ENCODE data around the gene ATE1. TPM values are rescaled to one million over a fixed set of nuclear protein-coding genes. Genes with fewer than 3 reads are reported as not detected.
"Not testable (repeated sequence)": the region's sequence is repeated elsewhere in the genome, so short reads cannot be mapped to it uniquely, and the experiment has no call there.

ATE1 gene
- total and polyA plus RNA-seq, 2 donors, result 17.7 to 62.7 TPM

DNA sequence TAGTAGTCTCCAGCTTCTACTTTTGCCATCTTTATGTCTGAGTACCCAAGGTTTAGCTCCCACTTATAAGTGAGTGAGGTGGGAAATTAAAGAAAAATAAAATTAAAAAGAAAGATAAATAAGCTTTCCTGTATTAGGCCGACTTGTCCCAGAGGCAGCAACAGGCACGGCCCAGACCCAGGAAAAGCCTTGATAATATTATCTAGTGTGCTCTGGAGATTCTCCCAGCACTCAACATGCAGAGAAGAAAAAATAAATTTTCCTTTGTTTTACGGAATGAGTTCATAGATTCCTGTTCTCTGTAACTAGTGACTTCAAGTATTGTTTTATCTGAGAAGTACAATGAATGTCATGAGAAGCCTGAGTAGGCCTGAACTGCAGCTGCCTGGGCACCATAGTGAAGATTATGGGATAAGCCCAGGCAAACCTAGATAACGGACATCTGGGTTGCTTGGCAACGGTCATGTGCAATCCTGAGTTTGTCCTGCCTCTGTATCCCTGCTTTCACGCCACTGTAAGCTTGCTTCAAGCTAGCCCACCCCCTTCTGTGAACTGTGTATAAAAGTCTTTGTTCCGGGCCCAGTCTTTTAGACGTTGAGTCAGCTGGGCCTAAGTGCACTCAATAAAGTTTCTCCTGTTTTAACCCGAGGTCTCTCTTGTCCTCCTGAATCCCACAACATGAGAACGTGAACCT is 6.4 kb downstream of the ATE1 start:
- H3K27ac ChIP-seq (ENCODE audit: low read depth), result no peak overlapping the region
- no peak overlapping the region for H3K4me3 ChIP-seq (ENCODE audit: low read depth, low read length)
- H3K4me1 ChIP-seq (ENCODE audit: insufficient read depth), result no peaks in the 10 kb centered on the region
- DNase-seq (ENCODE audit: extremely low spot score), result no peak
- 24% methylated on average over 10 of the region's 10 CpGs for WGBS
- no peaks in the 10 kb centered on the region for H3K36me3 ChIP-seq (ENCODE audit: insufficient read depth)

DNA sequence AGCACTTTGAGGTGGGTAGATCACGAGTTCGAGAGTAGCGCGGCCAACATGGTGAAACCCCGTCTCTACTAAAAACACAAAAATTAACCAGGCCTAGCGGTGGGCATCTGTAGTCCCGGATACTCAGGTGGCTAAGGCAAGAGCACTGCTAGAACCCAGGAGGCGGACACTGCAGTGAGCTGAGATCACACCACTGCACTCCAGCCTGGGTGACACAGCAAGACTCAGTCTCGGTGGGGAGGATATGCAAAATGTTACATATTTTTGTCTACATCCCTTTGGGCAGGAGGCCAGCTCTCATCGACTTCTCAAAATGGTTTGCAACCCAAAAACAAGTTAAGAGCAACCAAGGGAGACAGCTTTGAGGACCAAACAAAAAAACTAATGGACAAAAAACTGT is 8.2 kb downstream of the ATE1 start:
- Histone ChIP-seq H3K4me3 (ENCODE audit: low read depth, low read length) (no peak overlapping the region), H3K27ac (ENCODE audit: low read depth) (no peak overlapping the region), H3K36me3 (ENCODE audit: insufficient read depth) (no peaks in the 10 kb centered on the region), H3K4me1 (ENCODE audit: insufficient read depth) (no peaks in the 10 kb centered on the region)
- DNase-seq (ENCODE audit: extremely low spot score), result no peak
- WGBS, result 86% methylated on average over 10 of the region's 10 CpGs

DNA sequence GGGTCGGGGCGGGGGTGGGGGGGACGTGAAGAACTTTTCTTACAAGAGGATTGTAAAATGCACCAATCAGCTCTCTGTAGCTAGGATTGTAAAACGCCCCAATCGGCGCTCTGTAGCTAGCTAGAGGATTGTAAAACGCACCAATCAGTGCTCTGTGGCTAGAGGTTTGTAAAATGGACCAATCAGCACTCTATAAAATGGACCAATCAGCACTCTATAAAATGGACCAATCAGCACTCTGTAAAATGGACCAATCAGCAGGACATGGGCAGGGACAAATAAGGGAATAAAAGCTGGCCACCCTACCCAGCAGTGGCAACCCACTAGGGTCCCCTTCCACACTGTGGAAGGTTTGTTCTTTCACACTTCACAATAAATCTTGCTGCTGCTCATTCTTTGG is 9.0 kb downstream of the ATE1 start:
- H3K4me1 ChIP-seq (ENCODE audit: insufficient read depth); H3K36me3 ChIP-seq (ENCODE audit: insufficient read depth); DNase-seq (ENCODE audit: extremely low spot score); H3K27ac ChIP-seq (ENCODE audit: low read depth); H3K4me3 ChIP-seq (ENCODE audit: low read depth, low read length): not testable (repeated sequence)
- WGBS, result 93% methylated on average over 7 of the region's 7 CpGs

DNA sequence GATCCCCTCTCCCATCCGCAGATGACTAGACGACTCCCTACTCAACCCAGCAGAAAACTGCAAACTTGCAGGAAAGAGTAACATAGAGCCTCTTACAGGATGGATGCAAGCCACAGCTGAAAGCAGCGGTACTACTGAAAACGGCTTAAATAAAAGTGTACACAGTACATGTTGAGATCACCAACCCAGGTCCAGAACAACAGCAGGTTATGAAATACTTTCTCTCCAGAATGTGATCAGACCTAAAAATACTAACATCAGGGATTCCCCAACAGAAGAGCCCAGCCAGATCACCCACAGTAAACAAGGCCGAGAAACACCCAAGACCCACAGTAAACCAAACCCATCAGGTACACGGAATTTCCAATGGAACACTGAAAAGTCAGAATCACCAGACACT is 13.2 kb downstream of the ATE1 start:
- Histone ChIP-seq H3K36me3 (ENCODE audit: insufficient read depth) (no peaks in the 10 kb centered on the region), H3K4me3 (ENCODE audit: low read depth, low read length) (no peak overlapping the region), H3K4me1 (ENCODE audit: insufficient read depth) (no peaks in the 10 kb centered on the region), H3K27ac (ENCODE audit: low read depth) (no peak overlapping the region)
- 89% methylated on average over 6 of the region's 6 CpGs for WGBS
- no peak for DNase-seq (ENCODE audit: extremely low spot score)

DNA sequence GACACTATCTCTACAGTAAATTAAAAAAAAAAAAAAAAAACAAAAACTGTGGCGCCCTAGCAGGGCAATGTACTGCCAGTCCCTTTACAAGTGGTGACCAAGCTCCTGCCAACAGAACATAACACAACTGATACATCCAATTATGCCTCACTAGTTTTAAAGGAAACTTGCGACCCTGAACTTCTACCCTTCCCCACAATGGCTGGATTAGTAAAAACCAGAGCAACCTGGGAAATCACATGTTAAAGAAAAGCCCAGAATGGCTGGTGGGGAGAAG is 16.5 kb downstream of the ATE1 start:
- DNase-seq (ENCODE audit: extremely low spot score), result no peak
- Histone ChIP-seq H3K27ac (ENCODE audit: low read depth) (no peak overlapping the region), H3K4me1 (ENCODE audit: insufficient read depth) (no peaks in the 10 kb centered on the region), H3K4me3 (ENCODE audit: low read depth, low read length) (no peak overlapping the region), H3K36me3 (ENCODE audit: insufficient read depth) (no peaks in the 10 kb centered on the region)
- WGBS, result 94% methylated on average over 2 of the region's 2 CpGs

DNA sequence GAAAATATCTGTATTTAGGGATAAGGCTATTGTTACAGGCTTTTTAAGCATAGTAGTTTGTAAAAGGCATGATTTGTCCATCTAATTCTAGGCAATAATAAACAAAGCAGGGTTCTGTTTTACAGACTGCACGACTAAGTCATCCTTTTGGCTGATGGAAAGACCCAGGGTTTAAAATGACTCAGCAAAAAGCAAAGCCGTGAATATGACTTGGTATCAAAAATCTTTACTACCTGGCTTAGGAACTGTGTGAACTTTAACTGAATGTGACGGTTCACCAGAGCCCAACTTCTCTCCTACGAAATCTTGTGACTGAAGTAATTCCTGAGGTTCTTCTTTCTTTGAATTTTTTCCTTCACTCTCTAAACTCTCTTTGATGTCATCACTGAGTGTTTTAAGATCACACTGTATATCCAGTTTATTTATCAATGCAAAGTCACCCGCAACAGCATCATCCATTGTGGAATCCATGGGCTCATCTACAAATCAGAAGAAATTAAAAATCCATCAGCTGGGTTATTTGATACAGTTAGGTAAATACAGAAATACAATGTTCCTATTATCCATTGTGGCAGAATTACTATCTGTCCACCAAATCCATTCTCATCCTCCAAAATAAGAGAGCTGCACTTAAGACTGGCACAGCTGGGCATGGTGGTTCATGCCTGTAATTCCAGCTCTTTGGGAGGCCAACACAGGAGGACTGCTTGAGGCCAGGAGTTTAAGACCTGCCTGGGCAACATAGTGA is 17.0 kb downstream of the ATE1 start:
- WGBS, result 33% methylated on average over 5 of the region's 5 CpGs
- Histone ChIP-seq H3K4me1 (ENCODE audit: insufficient read depth) (no peaks in the 10 kb centered on the region), H3K27ac (ENCODE audit: low read depth) (no peak overlapping the region), H3K36me3 (ENCODE audit: insufficient read depth) (no peaks in the 10 kb centered on the region), H3K4me3 (ENCODE audit: low read depth, low read length) (no peak overlapping the region)
- DNase-seq (ENCODE audit: extremely low spot score), result no peak

DNA sequence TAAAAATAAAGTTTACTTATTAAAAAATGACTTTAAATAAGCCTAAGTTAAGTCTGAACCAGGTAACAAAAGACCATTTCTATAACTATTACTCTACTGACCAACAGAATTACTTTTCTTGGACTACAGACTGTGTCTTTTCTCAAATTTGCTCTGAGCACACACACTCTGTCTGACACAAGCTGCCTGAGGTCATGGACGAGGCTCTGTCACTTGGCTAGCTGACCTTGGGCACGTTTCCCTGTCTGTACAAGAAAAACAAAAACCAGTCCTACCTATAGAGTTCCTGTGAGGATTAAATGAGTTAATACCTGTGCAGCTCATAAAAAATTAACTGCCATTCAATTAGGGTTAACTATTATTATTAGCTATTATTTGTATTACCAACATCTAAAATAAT is 22.9 kb downstream of the ATE1 start:
- no peak overlapping the region for H3K27ac ChIP-seq (ENCODE audit: low read depth)
- H3K4me3 ChIP-seq (ENCODE audit: low read depth, low read length), result no peak overlapping the region
- no peaks in the 10 kb centered on the region for H3K4me1 ChIP-seq (ENCODE audit: insufficient read depth)
- peaks cover 2% of the 10 kb centered on the region for H3K36me3 ChIP-seq (ENCODE audit: insufficient read depth)
- WGBS, result 83% methylated on average over 2 of the region's 2 CpGs
- no peak for DNase-seq (ENCODE audit: extremely low spot score)

DNA sequence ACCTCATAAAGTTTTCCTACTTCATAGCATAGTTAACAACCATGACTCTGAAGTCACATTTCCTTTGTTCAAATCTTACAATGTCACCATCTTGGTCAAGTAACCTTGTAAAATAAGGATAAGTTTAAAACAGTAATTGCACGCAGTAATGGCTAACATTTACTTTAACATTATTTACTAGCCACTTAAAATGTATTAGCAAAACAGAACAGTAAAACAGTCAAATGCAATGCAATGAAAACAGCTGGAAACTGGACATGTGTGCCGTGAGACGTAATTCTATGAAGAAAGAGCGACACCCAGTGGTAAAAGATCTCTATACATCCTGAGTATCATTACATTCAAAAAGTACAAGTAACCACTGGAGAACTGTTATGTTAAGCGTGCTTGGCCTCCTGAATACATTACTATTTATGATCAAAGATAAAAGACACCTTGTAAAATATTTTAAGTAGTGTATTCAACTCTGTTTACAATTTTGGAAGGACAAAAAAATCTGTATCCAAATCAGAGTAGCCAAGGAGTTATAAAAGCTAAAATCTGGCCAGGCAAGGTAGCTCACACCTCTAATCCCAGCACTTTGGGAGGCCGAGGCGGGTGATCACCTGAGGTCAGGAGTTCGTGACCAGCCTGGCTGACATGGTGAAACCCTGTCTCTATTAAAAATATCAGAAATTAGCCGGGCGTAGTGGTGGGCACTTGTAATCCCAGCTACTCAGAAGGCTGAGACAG is 27.2 kb downstream of the ATE1 start:
- no peak overlapping the region for H3K27ac ChIP-seq (ENCODE audit: low read depth)
- H3K4me1 ChIP-seq (ENCODE audit: insufficient read depth), result no peaks in the 10 kb centered on the region
- peaks cover 2% of the 10 kb centered on the region for H3K36me3 ChIP-seq (ENCODE audit: insufficient read depth)
- WGBS, result 28% methylated on average over 10 of the region's 10 CpGs
- DNase-seq (ENCODE audit: extremely low spot score), result peak; percentile 73
- H3K4me3 ChIP-seq (ENCODE audit: low read depth, low read length), result no peak overlapping the region

DNA sequence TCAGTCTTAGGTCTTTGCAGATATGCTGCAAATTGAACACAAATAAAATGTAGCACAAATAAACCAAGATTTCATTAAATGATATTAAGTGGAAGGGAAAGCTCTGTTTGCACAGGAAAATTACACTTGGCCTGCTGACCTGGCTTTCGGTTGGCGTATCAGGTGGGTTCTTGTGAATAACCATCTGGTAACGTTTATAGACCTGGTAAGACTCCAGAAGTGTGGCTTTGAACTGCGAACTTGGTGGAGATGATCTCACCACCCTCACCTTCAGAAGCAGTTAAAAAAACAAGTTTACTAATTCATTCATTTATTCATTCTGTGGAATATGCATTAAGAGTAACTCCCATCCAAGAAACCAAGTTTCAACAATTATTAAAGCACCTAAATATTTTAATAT is 28.1 kb downstream of the ATE1 start:
- 71% methylated on average over 4 of the region's 4 CpGs for WGBS
- Histone ChIP-seq H3K36me3 (ENCODE audit: insufficient read depth) (no peaks in the 10 kb centered on the region), H3K4me1 (ENCODE audit: insufficient read depth) (no peaks in the 10 kb centered on the region), H3K27ac (ENCODE audit: low read depth) (no peak overlapping the region), H3K4me3 (ENCODE audit: low read depth, low read length) (no peak overlapping the region)
- DNase-seq (ENCODE audit: extremely low spot score), result no peak

DNA sequence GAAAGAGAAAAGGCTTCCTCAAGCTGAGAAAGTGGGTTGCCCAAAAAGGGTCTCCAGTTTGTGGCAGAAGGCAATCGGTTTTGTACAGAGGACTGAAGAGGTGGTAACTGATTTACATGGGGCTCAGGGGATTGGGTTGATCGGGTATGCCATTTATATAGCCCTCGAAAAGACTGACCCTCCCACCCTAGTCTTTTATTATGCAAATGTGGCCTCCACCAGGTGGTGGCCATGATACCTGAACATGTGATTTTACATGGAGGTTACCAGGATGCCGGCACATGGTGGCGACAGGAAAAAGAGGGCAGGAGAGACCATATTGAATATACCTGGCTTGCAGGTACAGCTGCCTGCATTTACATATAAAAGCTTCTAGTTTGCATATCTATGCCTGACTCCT is 36.7 kb downstream of the ATE1 start:
- H3K4me1 ChIP-seq (ENCODE audit: insufficient read depth), result no peaks in the 10 kb centered on the region
- no peak for DNase-seq (ENCODE audit: extremely low spot score)
- H3K36me3 ChIP-seq (ENCODE audit: insufficient read depth), result no peaks in the 10 kb centered on the region
- H3K27ac ChIP-seq (ENCODE audit: low read depth), result no peak overlapping the region
- H3K4me3 ChIP-seq (ENCODE audit: low read depth, low read length), result no peak overlapping the region
- WGBS, result 79% methylated on average over 5 of the region's 5 CpGs

DNA sequence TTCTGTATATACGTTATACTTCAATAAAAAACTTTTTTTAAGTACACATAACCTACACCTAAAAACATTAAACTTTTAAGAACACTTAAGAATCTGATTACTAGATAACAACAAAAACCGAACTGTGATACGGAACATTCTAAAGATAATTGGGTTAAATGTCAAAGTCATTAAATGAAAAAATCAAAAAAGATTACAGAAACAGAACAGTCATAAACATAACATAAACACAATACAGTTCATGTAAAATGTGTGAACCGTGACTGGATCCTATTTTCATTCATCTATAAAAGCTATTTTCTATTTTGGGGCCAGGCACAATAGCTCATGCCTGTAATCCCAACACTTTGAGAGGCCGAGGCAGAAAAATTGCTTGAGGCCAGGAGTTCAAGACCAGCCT is 38.6 kb downstream of the ATE1 start:
- Histone ChIP-seq H3K27ac (ENCODE audit: low read depth) (no peak overlapping the region), H3K36me3 (ENCODE audit: insufficient read depth) (no peaks in the 10 kb centered on the region), H3K4me1 (ENCODE audit: insufficient read depth) (no peaks in the 10 kb centered on the region), H3K4me3 (ENCODE audit: low read depth, low read length) (no peak overlapping the region)
- DNase-seq (ENCODE audit: extremely low spot score), result no peak
- WGBS, result 70% methylated on average over 5 of the region's 5 CpGs

DNA sequence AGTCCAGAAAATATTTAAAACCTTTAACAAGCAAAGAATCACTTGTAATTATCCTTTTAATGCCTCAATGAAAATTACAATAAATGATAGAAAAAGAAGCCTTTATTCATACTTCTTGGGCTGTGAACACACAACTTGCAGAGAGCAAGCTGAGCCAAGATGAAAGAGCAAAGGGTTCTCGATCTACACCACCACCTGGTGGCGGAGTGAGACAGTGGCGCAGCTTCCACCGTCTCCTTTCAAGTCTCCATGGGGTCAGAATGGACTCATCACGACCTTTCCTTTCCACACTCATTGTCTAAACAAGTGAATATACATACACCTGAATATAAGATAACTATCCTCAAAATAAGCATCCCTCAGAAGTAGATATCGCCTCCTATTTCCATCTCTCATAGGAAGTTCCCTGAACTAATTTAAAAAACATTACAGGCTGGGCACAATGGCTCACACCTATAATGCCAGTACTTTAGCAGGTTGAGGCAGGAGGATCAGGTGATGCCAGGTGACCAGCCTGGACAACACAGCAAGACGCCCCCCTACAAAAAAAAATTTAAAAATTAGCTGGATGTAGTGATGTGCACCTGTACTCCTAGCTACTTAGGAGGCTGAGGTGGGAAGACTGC is 40.7 kb downstream of the ATE1 start:
- DNase-seq (ENCODE audit: extremely low spot score), result peak; percentile 41
- H3K36me3 ChIP-seq (ENCODE audit: insufficient read depth), result no peaks in the 10 kb centered on the region
- no peak overlapping the region for H3K4me3 ChIP-seq (ENCODE audit: low read depth, low read length)
- 37% methylated on average over 7 of the region's 7 CpGs for WGBS
- no peaks in the 10 kb centered on the region for H3K4me1 ChIP-seq (ENCODE audit: insufficient read depth)
- no peak overlapping the region for H3K27ac ChIP-seq (ENCODE audit: low read depth)

DNA sequence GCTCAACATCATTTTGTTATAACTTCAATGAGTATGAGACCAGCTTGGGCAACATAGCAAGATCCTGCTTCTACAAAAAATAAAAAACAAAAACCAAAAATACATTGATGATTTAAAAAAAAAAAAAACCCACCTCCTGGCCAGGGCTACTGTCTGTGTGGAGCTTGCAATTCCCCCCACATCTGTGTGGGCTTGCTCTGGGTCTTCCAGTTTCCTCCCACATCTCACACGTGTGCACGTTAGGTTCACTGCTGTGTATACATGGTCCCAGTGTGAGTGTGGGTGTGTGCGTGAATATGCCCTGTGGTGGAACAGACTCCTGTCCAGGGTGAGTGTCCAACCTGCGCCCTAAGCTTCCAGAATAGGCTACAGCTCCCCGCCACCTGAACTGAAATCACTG is 41.6 kb downstream of the ATE1 start:
- DNase-seq (ENCODE audit: extremely low spot score), result no peak
- Histone ChIP-seq H3K4me3 (ENCODE audit: low read depth, low read length) (no peak overlapping the region), H3K27ac (ENCODE audit: low read depth) (no peak overlapping the region), H3K36me3 (ENCODE audit: insufficient read depth) (no peaks in the 10 kb centered on the region), H3K4me1 (ENCODE audit: insufficient read depth) (no peaks in the 10 kb centered on the region)
- 95% methylated on average over 5 of the region's 5 CpGs for WGBS

DNA sequence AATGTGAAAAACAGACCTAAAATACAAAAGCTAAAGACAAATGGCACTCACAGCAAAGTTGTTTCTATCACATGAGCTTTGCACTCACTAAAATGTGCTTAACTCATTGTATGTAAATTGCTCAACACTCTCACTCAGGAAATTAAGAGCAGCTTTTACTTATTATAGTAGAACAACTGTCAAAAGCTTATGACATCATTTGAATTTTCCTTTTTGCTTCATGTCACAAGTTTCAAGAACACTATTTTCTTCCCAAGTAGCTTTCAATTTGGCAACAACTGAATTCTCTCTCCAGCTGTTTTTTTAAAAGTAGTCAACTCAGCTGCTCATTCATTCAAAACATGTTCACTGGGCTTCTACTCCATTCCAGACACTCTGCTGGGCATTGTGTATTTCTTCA is 46.9 kb downstream of the ATE1 start:
- Histone ChIP-seq H3K36me3 (ENCODE audit: insufficient read depth) (peaks cover 1% of the 10 kb centered on the region), H3K27ac (ENCODE audit: low read depth) (no peak overlapping the region), H3K4me1 (ENCODE audit: insufficient read depth) (no peaks in the 10 kb centered on the region), H3K4me3 (ENCODE audit: low read depth, low read length) (no peak overlapping the region)
- DNase-seq (ENCODE audit: extremely low spot score), result no peak

All from urinary bladder (tissue), 4 donors.